IPS-18a (cell line): ENCODE measurements around the gene NTM.

Source experiments
- H3K27ac ChIP-seq: one replicate; pipeline ENCODE4 v1.5.1; 2013; ENCODE audit warnings: low read length
- H3K27me3 ChIP-seq: one replicate; pipeline ENCODE4 v1.6.1; 2013; ENCODE audit warnings: mild to moderate bottlenecking, low read length; ENCODE audit not compliant: control insufficient read depth, insufficient read depth
- H3K36me3 ChIP-seq: one replicate; pipeline ENCODE4 v1.6.1; 2013; ENCODE audit warnings: low read depth, low read length; ENCODE audit not compliant: control insufficient read depth
- H3K4me1 ChIP-seq: one replicate; pipeline ENCODE4 v1.6.1; 2013; ENCODE audit warnings: low read depth, low read length; ENCODE audit not compliant: control insufficient read depth
- H3K4me3 ChIP-seq: one replicate; pipeline ENCODE4 v1.5.1; 2013; ENCODE audit warnings: low read length
- H3K9ac ChIP-seq: one replicate; pipeline ENCODE4 v1.6.1; 2013; ENCODE audit warnings: mild to moderate bottlenecking, low read length, moderate library complexity
- H3K9me3 ChIP-seq: one replicate; pipeline ENCODE4 v1.6.1; 2013; ENCODE audit warnings: low read depth, low read length; ENCODE audit not compliant: control insufficient read depth

The NTM gene

GRCh38 chr11:131854391-131854790 is 484.0 kb downstream of the NTM start:
- Histone ChIP-seq H3K4me1 (peaks cover 12% of the 10 kb centered on the region), H3K36me3 (no peaks in the 10 kb centered on the region), H3K9me3 (no peaks in the 10 kb centered on the region), H3K9ac (no peak overlapping the region), H3K4me3 (no peak overlapping the region), H3K27ac (no peak overlapping the region), H3K27me3 (peaks cover 4% of the 10 kb centered on the region)

GRCh38 chr11:131855320-131855719 is 484.9 kb downstream of the NTM start:
- no peak overlapping the region for H3K9ac ChIP-seq

GRCh38 chr11:131857246-131857645 is 486.8 kb downstream of the NTM start:
- Histone ChIP-seq H3K4me3 (no peak overlapping the region), H3K36me3 (no peaks in the 10 kb centered on the region), H3K9ac (no peak overlapping the region), H3K9me3 (no peaks in the 10 kb centered on the region), H3K27ac (no peak overlapping the region), H3K4me1 (peaks cover 4% of the 10 kb centered on the region), H3K27me3 (no peaks in the 10 kb centered on the region)

More at GRCh38 chr11:131855320-131855719, 484.9 kb downstream of the NTM start:
- Histone ChIP-seq H3K4me1 (peaks cover 12% of the 10 kb centered on the region), H3K9me3 (no peaks in the 10 kb centered on the region), H3K36me3 (no peaks in the 10 kb centered on the region), H3K27me3 (peaks cover 4% of the 10 kb centered on the region), H3K4me3 (no peak overlapping the region), H3K27ac (no peak overlapping the region)

- H3K9ac ChIP-seq, result no peak overlapping the region
- H3K4me3 ChIP-seq, result no peak overlapping the region
- peaks cover 4% of the 10 kb centered on the region for H3K4me1 ChIP-seq
- H3K36me3 ChIP-seq, result no peaks in the 10 kb centered on the region
- H3K27ac ChIP-seq, result no peak overlapping the region
- H3K9me3 ChIP-seq, result no peaks in the 10 kb centered on the region
- no peaks in the 10 kb centered on the region for H3K27me3 ChIP-seq
These were observed 488.1 kb downstream of the NTM start for GRCh38 chr11:131858505-131858904.

GRCh38 chr11:131859538-131860210 is 489.3 kb downstream of the NTM start:
- H3K9ac ChIP-seq, result no peak overlapping the region
- H3K27ac ChIP-seq, result no peak overlapping the region
- peaks cover 14% of the 10 kb centered on the region for H3K4me1 ChIP-seq
- no peaks in the 10 kb centered on the region for H3K27me3 ChIP-seq
- no peaks in the 10 kb centered on the region for H3K9me3 ChIP-seq
- no peaks in the 10 kb centered on the region for H3K36me3 ChIP-seq
- H3K4me3 ChIP-seq, result no peak overlapping the region

- Histone ChIP-seq H3K9ac (no peak overlapping the region), H3K9me3 (no peaks in the 10 kb centered on the region), H3K27ac (no peak overlapping the region), H3K4me1 (peaks cover 51% of the 10 kb centered on the region), H3K4me3 (no peak overlapping the region), H3K27me3 (no peaks in the 10 kb centered on the region), H3K36me3 (no peaks in the 10 kb centered on the region)
These were observed 493.8 kb downstream of the NTM start for GRCh38 chr11:131864228-131864627.

- Histone ChIP-seq H3K4me3 (no peak overlapping the region), H3K9ac (no peak overlapping the region), H3K9me3 (no peaks in the 10 kb centered on the region), H3K4me1 (peaks cover 48% of the 10 kb centered on the region), H3K27me3 (no peaks in the 10 kb centered on the region), H3K27ac (no peak overlapping the region), H3K36me3 (no peaks in the 10 kb centered on the region)
These were observed 495.4 kb downstream of the NTM start for GRCh38 chr11:131865860-131866259.

- Histone ChIP-seq H3K4me3 (no peak overlapping the region), H3K27me3 (no peaks in the 10 kb centered on the region), H3K27ac (no peak overlapping the region)
These were observed 496.4 kb downstream of the NTM start for GRCh38 chr11:131866535-131867400.

GRCh38 chr11:131867457-131868257 is 497.2 kb downstream of the NTM start:
- Histone ChIP-seq H3K9ac (no peak overlapping the region), H3K4me1 (peaks cover 48% of the 10 kb centered on the region), H3K27me3 (no peaks in the 10 kb centered on the region), H3K4me3 (no peak overlapping the region), H3K36me3 (no peaks in the 10 kb centered on the region), H3K9me3 (no peaks in the 10 kb centered on the region), H3K27ac (no peak overlapping the region)

More at GRCh38 chr11:131866535-131867400, 496.4 kb downstream of the NTM start:
- peaks cover 48% of the 10 kb centered on the region for H3K4me1 ChIP-seq
- H3K9me3 ChIP-seq, result no peaks in the 10 kb centered on the region
- no peak overlapping the region for H3K9ac ChIP-seq
- H3K36me3 ChIP-seq, result no peaks in the 10 kb centered on the region

GRCh38 chr11:131868629-131869507 is 498.5 kb downstream of the NTM start:
- H3K4me1 ChIP-seq, result peaks cover 45% of the 10 kb centered on the region
- H3K4me3 ChIP-seq, result no peak overlapping the region
- H3K36me3 ChIP-seq, result no peaks in the 10 kb centered on the region
- no peak overlapping the region for H3K27ac ChIP-seq
- H3K27me3 ChIP-seq, result no peaks in the 10 kb centered on the region
- H3K9me3 ChIP-seq, result no peaks in the 10 kb centered on the region
- no peak overlapping the region for H3K9ac ChIP-seq
